GM12874 (cell line): Measurements from ENCODE around the gene FNBP1L.

Experiments used
- CTCF ChIP-seq: IDR thresholded peaks from 2 replicates; pipeline ENCODE4 v1.5.1; 2011; ENCODE audit warnings: low read depth, mild to moderate bottlenecking, control low read depth, low read length, moderate library complexity; ENCODE audit not compliant: insufficient read depth

FNBP1L gene

GRCh38 chr1:93521618-93522017 lies 73.7 kb downstream of the FNBP1L start:
- TF ChIP-seq CTCF = no peak

GRCh38 chr1:93522721-93523120 lies 74.8 kb downstream of the FNBP1L start:
- TF ChIP-seq CTCF = no peak

- no peak for TF ChIP-seq CTCF
Observed at GRCh38 chr1:93525431-93525830, 77.5 kb downstream of the FNBP1L start.

- no peak for TF ChIP-seq CTCF
Observed at GRCh38 chr1:93526431-93526830, 78.5 kb downstream of the FNBP1L start.

GRCh38 chr1:93528412-93528811 lies 80.5 kb downstream of the FNBP1L start:
- no peak for TF ChIP-seq CTCF

GRCh38 chr1:93531193-93531592 lies 83.3 kb downstream of the FNBP1L start:
- no peak for TF ChIP-seq CTCF

GRCh38 chr1:93532780-93533378 lies 85.0 kb downstream of the FNBP1L start:
- TF ChIP-seq CTCF = no peak
